Keratinocyte (primary cell): Measurements from ENCODE around the gene CLIP2.
"Not testable (repeated sequence)": the region's sequence is repeated elsewhere in the genome, so short reads cannot be mapped to it uniquely, and the experiment has no call there.

Experiments
- CTCF ChIP-seq, 3 experiments: IDR thresholded peaks in 1 of 3; conservative IDR thresholded peaks in 1 of 3; optimal IDR thresholded peaks in 1 of 3; 2 replicates in 2 of 3; 3 replicates in 1 of 3; pipeline versions ENCODE3 to v1.5.1; 2011; ENCODE audit warnings: low read length in 3 of 3, mild to moderate bottlenecking in 3 of 3, moderate library complexity in 2 of 3, control low read depth in 1 of 3, inconsistent platforms in 1 of 3; ENCODE audit not compliant: insufficient read depth in 2 of 3; ENCODE audit errors: extremely low read depth in 1 of 3
- EZH2 ChIP-seq: IDR thresholded peaks from one replicate; pipeline ENCODE4 v1.6.1; 2012; ENCODE audit warnings: inconsistent platforms, mild to moderate bottlenecking, low read length, moderate library complexity

GRCh38 chr7:74384086-74384485 lies 94.9 kb downstream of the CLIP2 start:
- TF ChIP-seq CTCF (optimal IDR thresholded peaks at IDR 0.05 in 1 of 3, IDR thresholded peaks at IDR 0.05 in 1 of 3, conservative IDR thresholded peaks at IDR 0.05 in 1 of 3; ENCODE audit: extremely low read depth in 1 of 3, insufficient read depth in 2 of 3, low read length in 3 of 3); EZH2: not testable (repeated sequence)
